PFSK-1 (cell line): ENCODE data around the gene PLEKHD1.

Source experiments
- FOXP2 ChIP-seq: optimal IDR thresholded peaks from 2 replicates; pipeline ENCODE3; 2011; ENCODE audit warnings: borderline replicate concordance, control low read depth, inconsistent platforms; ENCODE audit not compliant: insufficient read depth; ENCODE audit errors: extremely low read length, extremely low read depth
- POLR2AphosphoS5 ChIP-seq: IDR thresholded peaks from 2 replicates; pipeline ENCODE4 v1.6.1; 2012; ENCODE audit warnings: low read depth, mild to moderate bottlenecking, control low read depth, low read length, moderate library complexity
- SIN3A ChIP-seq: IDR thresholded peaks from 2 replicates; pipeline ENCODE4 v1.6.1; 2012; ENCODE audit warnings: mild to moderate bottlenecking, low read length, moderate library complexity, borderline replicate concordance; ENCODE audit not compliant: insufficient read depth
- TAF1 ChIP-seq: IDR thresholded peaks from 2 replicates; pipeline ENCODE4 v1.6.1; 2012; ENCODE audit warnings: low read length, control low read depth, borderline replicate concordance; ENCODE audit not compliant: insufficient read depth
- TF ChIP-seq, protein P1 (sequence below), 2 experiments: IDR thresholded peaks; 2 replicates each; pipeline versions ENCODE4 v1.6.1 to v1.8.0; 2011 to 2012; ENCODE audit warnings: low read depth in 2 of 2, low read length in 2 of 2, control low read depth in 1 of 2, inconsistent platforms in 1 of 2, mild to moderate bottlenecking in 1 of 2, moderate library complexity in 1 of 2; ENCODE audit not compliant: insufficient read depth in 1 of 2

DNA sequence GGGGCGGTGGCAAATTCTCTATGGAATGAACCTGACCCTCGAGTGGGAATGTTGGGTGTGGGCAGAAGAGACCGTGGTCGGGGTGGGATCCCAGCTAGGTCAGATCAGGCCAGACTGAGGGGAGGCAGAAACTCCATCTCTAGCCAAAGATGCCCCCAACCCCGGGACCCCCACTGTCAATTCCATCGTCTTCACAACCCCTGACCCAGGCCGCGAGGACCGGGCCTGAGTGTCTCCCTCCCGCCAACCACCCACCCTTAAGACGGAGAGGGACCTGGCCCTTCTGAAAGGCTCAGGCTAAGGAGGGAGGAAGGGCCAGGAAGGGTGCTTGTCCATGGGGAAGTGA lies 760 bp downstream of the PLEKHD1 start:
- no peak for TF ChIP-seq POLR2AphosphoS5
- TF ChIP-seq, protein P1, sequence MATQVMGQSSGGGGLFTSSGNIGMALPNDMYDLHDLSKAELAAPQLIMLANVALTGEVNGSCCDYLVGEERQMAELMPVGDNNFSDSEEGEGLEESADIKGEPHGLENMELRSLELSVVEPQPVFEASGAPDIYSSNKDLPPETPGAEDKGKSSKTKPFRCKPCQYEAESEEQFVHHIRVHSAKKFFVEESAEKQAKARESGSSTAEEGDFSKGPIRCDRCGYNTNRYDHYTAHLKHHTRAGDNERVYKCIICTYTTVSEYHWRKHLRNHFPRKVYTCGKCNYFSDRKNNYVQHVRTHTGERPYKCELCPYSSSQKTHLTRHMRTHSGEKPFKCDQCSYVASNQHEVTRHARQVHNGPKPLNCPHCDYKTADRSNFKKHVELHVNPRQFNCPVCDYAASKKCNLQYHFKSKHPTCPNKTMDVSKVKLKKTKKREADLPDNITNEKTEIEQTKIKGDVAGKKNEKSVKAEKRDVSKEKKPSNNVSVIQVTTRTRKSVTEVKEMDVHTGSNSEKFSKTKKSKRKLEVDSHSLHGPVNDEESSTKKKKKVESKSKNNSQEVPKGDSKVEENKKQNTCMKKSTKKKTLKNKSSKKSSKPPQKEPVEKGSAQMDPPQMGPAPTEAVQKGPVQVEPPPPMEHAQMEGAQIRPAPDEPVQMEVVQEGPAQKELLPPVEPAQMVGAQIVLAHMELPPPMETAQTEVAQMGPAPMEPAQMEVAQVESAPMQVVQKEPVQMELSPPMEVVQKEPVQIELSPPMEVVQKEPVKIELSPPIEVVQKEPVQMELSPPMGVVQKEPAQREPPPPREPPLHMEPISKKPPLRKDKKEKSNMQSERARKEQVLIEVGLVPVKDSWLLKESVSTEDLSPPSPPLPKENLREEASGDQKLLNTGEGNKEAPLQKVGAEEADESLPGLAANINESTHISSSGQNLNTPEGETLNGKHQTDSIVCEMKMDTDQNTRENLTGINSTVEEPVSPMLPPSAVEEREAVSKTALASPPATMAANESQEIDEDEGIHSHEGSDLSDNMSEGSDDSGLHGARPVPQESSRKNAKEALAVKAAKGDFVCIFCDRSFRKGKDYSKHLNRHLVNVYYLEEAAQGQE (IDR thresholded peaks at IDR 0.05; ENCODE audit: insufficient read depth in 1 of 2, low read depth in 2 of 2, low read length in 2 of 2): no peak
- TF ChIP-seq TAF1: no peak
- TF ChIP-seq FOXP2: no peak
- TF ChIP-seq SIN3A: no peak
